Panc1 (cell line): ENCODE measurements around the gene C15orf62.

Experiments
- CTCF ChIP-seq: fragments of 450-650 bp; IDR thresholded peaks from 2 replicates; pipeline ENCODE4 v1.5.1; 2017; ENCODE audit warnings: mild to moderate bottlenecking
- POLR2AphosphoS5 ChIP-seq: IDR thresholded peaks from 2 replicates; pipeline ENCODE4 v1.6.1; 2012; ENCODE audit warnings: mild to moderate bottlenecking, low read depth, low read length, moderate library complexity
- REST ChIP-seq, 2 experiments: IDR thresholded peaks; 2 replicates each; pipeline ENCODE4 v1.6.1; 2011 to 2012; ENCODE audit warnings: low read depth in 2 of 2, control low read depth in 1 of 2, low read length in 1 of 2, mild to moderate bottlenecking in 1 of 2, moderate library complexity in 1 of 2; ENCODE audit not compliant: insufficient read depth in 1 of 2
- SIN3A ChIP-seq: IDR thresholded peaks from 2 replicates; pipeline ENCODE4 v1.6.1; 2012; ENCODE audit warnings: low read depth, mild to moderate bottlenecking, low read length, moderate library complexity, borderline replicate concordance; ENCODE audit not compliant: insufficient read depth

DNA sequence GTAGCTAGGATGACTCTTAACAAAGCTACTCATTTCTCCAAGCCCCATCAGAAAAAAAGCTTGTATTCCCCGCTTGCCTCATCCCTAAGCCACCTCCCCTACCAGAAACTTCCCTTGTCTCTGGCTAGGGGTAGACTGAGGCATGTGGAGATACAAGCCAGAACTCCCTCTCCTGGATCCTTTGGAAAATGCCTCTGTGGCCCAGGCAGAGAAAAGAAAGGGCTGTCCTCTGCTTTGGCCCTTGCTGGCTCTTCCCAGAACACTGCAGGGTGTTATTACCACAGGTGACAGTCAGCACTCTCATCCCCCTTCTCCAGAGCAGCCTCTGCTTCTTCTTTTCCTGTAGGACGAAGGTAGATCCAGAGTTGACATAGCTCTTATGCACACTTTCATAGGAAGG, 29.9 kb upstream of the C15orf62 start:
- no peak for TF ChIP-seq SIN3A
- no peak; the same call in 1 of the 2 replicates for TF ChIP-seq CTCF
- TF ChIP-seq REST (IDR thresholded peaks at IDR 0.05; ENCODE audit: insufficient read depth in 1 of 2, low read depth in 2 of 2, low read length in 1 of 2), result no peak
- TF ChIP-seq POLR2AphosphoS5, result no peak
